SU-DHL-6 (cell line): ENCODE results near the gene ZNF213.

Source experiments
- CTCF ChIP-seq: fragments of 200-600 bp; sonication (generic); IDR thresholded peaks from one replicate; pipeline ENCODE4 v1.5.1; 2017; ENCODE audit warnings: antibody characterized with exemption, mild to moderate bottlenecking, low read length, moderate library complexity; ENCODE audit not compliant: insufficient read depth, poor library complexity, severe bottlenecking
- EZH2phosphoT487 ChIP-seq: fragments of 200-600 bp; sonication (generic), shearing (Covaris generic); conservative IDR thresholded peaks from 2 replicates; pipeline ENCODE4 v1.6.1; 2018; ENCODE audit warnings: mild to moderate bottlenecking, antibody characterized with exemption, low read length, moderate library complexity, mixed read lengths

GRCh38 chr16:3149193-3149530, 14.3 kb downstream of the ZNF213 start:
- no peak for TF ChIP-seq CTCF
- TF ChIP-seq EZH2phosphoT487 = no peak
